NK-92 (cell line): ENCODE measurements around the gene KLF15.
"Not testable (repeated sequence)": the region's sequence is repeated elsewhere in the genome, so short reads cannot be mapped to it uniquely, and the experiment has no call there.

Source experiments
- DNase-seq: peaks from one replicate; lab custom pipeline; 2025; ENCODE audit not compliant: unreplicated experiment; lab: John Stamatoyannopoulos, UW

The KLF15 gene

GRCh38 chr3:126348308-126348920, 8.8 kb downstream of the KLF15 start:
- DNase-seq: no peak

DNA sequence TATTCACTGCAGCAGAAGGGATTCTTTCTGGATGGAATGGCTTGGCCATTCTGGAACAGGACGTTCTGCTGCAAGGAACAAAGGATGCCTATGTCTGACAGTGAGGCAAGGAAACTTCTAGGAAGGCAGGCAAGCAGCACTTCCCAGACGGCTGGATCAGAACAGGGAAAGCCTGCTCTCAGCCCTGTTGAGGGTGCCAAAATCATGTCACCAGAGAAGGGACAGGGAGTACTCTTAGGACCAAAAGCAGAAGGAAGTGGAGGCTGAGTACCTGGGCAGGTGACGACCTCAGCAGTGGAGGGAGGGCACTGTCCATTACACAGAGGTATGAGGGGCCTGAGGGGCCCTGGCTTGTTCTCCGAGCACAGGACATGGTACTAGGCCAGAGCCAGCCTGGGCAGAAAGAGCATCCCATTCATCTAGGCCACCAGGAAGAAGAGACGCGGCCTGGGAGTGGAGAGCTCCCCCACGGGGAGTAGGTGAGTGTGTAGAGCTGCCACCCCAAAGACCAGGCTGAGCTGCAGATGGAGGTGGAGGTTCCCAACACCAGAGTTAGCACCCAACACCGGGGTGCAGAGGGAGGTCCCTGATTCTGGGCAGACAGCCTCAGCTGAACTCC, 9.6 kb downstream of the KLF15 start:
- no peak for DNase-seq

GRCh38 chr3:126346466-126346865, 10.7 kb downstream of the KLF15 start:
- no peak for DNase-seq

DNA sequence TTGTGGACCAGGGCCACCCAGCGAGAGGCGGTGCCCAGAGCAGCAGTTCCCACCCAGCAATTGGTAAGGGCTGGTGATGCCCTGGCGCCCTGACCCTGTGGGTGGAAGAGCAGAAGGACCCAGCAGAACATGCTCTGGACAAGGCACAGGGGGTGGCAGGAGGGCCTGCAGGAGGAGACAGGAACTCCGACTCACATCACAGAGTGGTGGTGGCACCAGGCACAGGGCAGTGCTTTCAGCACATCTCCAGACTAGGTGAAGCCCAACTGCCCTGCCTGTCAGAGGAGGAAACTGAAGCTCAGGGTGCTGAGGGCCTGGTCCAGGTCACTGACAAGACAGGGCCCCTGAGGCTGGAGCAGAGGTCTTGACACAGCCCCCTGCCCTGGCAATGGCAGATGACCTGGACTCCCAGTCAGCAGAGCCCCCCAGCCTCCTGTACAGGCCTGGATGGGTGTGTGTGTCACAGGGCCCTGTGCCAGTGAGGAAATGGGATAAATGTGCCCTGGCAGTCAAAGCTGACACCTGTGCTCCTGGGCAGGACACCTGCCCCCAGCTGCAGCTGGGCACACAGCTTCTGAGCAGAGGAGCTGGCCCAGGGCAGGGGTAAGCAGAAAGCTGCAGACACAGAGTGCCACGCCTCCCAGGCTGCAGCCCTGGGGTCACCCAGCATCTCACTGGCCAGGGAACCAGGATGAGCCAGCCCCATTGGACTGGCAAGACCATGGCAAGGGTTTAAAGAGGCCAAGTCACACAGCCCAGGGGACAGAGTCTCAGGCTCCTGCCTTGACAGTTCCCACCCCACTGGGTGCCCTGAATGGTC, 11.4 kb downstream of the KLF15 start:
- DNase-seq: no peak

GRCh38 chr3:126345231-126345630, 12.0 kb downstream of the KLF15 start:
- DNase-seq: no peak

DNA sequence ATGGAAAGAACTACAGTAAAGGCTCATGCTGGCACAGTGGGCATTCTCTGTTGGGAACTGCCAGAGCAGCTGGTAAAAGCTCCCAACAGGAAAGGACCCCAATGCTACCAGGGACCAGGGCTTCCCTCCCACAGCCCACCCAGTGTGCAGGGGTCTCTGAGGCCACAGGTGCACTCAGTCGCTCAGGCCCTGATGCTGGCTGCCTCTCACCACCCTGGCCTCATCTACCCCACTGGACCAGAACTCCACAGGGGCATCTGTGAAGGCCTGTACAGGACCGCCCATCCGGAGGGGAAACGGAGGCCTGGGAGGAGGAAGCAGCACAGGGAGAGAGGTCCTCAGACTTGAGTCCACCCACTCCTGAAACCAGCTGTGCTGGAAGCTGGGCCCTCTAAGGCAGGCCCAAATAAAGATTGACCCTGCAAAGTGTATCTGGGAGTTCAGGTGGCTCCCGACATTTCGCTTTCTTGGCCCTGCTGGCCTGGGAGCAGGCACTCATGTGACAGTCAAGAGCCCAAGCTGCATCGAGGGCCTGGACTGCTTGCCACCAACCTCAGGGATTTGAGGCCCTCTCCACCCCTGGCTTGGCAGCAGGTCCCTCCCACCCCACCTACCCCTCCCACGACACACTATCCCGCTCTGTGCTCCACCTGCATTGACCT, 12.7 kb downstream of the KLF15 start:
- no peak for DNase-seq

- DNase-seq: no peak
These were observed 13.6 kb downstream of the KLF15 start for GRCh38 chr3:126343649-126344035.

DNA sequence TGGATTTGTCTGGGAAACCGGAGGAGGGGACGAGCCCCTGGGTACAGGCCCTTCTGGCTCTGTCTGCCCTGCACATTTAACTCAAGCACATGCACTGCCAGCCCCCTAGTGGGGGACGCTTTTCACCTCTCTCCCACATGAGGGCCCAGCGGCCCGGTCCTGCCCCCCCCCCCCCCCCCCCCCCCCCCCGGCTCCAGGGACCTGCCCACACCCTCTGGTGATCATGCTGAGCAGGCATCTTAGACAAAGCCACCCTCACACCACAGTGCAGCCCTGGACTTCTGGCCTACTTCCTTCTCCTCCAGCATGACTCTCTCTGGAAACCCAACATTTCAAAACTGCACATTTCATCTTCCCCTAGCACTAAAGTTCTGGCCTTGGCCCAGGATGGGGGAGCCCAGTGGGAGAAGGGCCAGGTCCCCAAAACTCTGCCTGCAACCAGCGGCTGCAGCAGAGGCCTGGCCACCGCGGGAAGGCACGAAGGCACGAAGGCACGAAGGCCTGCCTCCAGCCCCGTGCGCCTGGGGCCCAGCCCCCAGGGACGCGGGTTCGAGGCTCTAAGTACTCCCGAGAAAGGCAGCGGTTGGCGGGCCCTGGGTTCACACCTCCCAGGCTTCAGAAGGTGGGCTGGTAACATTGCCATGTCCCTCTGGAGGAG, 14.1 kb downstream of the KLF15 start:
- no peak for DNase-seq

- no peak for DNase-seq
These were observed 15.0 kb downstream of the KLF15 start for GRCh38 chr3:126342211-126342610.

DNA sequence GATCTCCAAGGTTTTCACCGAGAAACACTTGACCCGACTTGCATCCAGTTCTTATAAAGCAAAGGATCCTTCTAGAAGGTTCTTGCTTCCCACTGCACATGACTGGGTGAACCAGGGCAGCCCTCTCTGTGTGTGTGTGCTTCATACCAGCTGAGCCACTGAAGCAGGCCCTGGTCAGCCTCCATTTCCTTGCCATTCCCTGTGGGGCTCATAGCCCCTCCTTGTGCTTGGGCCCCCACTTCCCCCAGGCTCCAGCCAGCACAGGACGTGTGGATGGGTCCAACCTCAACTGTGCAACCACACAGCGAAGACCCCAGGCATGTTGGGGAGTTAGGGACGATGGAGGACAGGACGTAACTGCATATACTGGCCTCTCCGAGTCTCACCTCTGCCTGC, 15.5 kb downstream of the KLF15 start:
- DNase-seq: no peak

DNA sequence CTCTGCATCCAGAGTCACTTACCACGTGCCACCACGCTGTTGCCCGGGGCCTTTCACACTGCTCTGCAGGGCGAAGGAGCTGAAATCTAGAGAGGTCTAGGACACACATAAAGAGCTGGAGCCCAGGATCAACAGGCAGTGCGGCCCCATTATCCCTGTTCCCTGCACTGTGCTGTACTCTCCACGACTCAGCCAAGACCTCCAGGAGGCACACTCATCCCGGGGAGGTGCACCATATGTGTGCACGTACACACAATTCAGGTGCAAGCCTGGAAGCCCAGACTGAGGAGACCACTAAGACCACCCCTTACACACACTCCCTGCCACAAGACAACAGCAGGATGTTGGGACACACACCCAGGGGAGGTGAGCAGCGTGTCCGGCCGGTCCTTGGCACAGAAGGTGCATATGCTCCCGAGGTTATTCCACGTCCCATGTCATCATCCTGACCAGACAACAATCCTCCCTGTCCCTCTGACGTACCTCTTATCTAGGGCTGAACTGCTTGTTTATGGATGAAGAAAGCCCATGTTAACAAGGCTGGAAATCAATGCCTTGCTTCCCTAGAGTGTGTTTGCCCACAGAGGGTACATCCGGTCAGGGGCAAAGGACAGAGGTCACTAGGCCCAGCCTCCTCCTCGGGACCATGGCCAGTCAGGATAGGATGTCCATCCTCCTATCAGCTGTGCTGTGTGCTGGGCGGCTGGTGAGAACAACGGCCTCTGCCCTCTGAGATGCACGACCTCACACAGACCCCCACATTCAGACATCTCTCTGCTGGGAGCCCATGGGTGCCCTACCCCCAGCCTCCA, 16.1 kb downstream of the KLF15 start:
- no peak for DNase-seq

- DNase-seq: no peak
These were observed 16.6 kb downstream of the KLF15 start for GRCh38 chr3:126340596-126340942.

- DNase-seq: no peak
These were observed 17.1 kb downstream of the KLF15 start for GRCh38 chr3:126340081-126340511.

DNA sequence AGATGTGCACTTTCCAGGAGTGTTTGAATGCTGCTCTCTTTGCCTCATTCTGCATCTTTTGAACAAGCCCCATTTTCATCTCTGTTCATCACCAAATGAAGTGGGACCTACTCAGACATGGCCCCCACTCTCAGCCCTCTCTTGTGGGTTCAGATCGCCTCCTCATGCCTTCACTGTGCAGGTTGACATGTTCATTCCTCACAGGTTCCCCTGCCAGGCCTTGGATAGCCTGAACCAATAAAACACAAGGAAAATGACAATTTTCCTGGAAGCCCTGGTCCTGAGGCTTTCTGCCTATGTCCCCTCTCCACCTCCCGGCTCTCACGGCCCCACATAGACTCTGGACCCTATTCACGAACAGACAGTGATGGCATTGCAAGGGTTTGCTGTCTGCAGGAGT, 17.7 kb downstream of the KLF15 start:
- DNase-seq: no peak

GRCh38 chr3:126338790-126339288, 18.4 kb downstream of the KLF15 start:
- DNase-seq: no peak

DNA sequence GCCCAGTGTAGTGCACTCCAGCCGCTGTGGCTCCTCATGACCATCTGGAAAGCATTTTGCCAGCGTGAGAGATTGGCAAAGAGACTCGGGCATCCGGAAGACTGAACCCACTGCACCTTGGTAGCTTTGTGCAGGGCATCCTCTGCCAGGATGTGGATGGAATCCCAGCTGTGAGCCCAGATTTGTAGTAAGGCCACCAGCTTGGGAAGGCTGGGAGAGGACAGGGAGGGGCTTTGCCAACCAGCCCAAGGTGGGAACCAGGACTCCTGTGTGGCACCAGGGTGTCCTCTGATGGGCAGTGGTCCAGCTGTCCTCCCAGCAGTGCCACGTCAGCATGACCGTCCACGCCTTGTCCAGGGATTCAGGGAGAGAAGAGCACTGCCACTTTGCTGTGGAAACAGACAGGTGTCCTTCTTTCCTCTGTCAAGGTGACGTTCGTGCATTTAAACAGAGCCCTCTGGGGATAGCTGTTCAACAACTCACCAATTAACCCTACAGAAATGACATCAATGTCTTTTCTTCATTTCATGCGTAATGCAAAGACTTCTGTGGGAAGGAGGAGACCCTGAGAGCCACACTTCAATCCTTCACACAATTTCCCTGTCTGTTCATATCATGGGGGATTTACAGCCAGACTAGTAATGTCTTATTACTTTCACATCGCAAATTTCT, 19.1 kb downstream of the KLF15 start:
- DNase-seq: no peak

DNA sequence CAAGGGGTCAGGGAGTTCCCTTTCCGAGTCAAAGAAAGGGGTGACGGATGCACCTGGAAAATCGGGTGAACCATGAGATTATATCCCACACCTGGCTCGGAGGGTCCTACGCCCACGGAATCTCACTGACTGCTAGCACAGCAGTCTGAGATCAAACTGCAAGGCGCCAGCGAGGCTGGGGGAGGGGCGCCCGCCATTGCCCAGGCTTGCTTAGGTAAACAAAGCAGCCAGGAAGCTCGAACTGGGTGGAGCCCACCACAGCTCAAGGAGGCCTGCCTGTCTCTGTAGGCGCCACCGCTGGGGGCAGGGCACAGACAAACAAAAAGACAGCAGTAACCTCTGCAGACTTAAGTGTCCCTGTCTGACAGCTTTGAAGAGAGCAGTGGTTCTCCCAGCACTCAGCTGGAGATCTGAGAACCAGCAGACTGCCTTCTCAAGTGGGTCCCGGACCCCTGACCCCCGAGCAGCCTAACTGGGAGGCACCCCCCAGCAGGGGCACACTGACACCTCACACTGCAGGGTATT, 25.3 kb downstream of the KLF15 start:
- not testable (repeated sequence) for DNase-seq

DNA sequence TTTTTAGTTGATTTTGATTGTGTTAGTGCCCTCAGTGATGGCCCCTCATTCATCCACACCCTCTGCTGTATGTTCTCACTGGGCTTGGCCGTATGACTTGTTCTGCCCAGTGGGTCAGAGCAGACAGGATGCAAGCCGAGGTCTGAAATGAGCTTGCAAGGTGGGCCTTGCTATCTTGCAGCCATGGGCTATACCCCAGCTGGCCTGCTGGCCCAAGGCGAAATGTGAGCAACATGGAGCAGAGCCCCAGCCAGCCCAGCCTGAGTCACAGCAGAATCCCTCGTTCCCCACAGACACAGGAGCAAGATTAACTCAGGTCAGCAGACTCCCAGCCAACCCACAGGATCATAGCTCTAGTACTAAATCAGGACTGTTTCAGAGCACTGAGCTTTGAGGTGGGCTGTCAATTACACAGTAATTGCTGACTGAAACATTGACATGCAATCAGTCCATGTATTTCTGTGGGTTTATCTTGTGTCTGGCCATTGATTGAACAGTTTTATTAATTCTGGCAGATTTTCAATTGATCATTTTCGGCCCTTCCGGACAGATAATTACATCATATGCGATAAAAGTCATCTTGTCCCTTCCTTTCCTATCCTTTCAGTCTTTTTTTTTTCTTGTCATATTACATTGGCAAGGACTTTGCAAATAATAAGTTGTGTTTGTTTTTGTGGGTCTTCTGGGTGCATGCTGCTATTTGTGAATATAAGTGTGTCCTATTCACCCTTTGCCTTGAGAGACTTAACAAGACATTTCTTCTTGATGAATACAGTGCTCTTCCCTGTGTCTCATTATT, 27.1 kb downstream of the KLF15 start:
- DNase-seq: no peak

GRCh38 chr3:126326629-126327028, 30.6 kb downstream of the KLF15 start:
- no peak for DNase-seq
